ENCODE measurements around the gene ARL16.

DNA sequence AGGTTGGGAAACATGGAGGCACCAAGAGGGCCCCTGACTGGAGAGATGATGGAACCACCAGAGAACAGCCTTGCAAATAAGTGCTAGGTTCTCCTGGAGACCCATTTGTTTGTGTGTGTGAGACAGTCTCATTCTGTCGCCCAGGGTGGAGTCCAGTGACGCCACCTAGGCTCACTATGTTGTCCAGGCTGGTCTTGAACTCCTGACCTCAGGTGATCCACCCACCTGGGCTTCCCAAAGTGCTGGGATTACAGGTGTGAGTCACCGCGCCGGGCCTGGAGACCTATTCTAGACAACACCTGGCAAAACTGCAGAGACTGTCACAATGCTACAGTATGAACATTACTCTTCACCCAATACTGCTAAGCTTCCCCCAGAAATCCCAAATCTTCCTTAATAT, 48.2 kb downstream of the ARL16 start:
- TF ChIP-seq, protein P1, sequence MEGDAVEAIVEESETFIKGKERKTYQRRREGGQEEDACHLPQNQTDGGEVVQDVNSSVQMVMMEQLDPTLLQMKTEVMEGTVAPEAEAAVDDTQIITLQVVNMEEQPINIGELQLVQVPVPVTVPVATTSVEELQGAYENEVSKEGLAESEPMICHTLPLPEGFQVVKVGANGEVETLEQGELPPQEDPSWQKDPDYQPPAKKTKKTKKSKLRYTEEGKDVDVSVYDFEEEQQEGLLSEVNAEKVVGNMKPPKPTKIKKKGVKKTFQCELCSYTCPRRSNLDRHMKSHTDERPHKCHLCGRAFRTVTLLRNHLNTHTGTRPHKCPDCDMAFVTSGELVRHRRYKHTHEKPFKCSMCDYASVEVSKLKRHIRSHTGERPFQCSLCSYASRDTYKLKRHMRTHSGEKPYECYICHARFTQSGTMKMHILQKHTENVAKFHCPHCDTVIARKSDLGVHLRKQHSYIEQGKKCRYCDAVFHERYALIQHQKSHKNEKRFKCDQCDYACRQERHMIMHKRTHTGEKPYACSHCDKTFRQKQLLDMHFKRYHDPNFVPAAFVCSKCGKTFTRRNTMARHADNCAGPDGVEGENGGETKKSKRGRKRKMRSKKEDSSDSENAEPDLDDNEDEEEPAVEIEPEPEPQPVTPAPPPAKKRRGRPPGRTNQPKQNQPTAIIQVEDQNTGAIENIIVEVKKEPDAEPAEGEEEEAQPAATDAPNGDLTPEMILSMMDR (IDR thresholded peaks at IDR 0.05) = no peak
- TF ChIP-seq POLR2A (IDR thresholded peaks at IDR 0.05) = no peak
